CD4-positive, alpha-beta T cell treated with Interleukin-15 for 4 hours (primary cell): ENCODE data around the gene CTIF.
A peak's percentile ranks its signal among the peaks of the same experiment; 100 is the strongest.

Source experiments
- DNase-seq: peaks from one replicate; pipeline ENCODE4 v3.0.0-alpha.2; 2020; ENCODE audit warnings: low spot score

Gene CTIF

DNA sequence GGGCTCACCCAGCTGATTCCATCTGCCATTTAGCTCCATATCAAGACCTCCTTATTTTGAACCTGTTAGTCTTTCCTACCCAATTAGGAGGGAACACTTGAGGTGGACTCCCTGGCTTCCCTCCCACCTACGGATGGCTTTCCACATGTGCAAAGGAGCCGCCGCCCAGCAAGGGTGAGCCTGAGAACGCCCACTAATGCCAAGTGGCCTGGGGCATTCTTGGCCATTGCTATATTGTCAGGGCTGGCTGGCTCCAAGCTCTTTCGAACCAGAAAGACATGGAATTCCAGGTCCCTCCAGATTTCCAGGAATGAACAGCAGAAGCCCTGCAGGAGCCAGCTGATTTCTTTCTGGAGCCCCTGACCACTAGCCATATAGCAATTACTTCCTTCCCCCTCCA lies 215.7 kb downstream of the CTIF start:
- DNase-seq, result no peak

DNA sequence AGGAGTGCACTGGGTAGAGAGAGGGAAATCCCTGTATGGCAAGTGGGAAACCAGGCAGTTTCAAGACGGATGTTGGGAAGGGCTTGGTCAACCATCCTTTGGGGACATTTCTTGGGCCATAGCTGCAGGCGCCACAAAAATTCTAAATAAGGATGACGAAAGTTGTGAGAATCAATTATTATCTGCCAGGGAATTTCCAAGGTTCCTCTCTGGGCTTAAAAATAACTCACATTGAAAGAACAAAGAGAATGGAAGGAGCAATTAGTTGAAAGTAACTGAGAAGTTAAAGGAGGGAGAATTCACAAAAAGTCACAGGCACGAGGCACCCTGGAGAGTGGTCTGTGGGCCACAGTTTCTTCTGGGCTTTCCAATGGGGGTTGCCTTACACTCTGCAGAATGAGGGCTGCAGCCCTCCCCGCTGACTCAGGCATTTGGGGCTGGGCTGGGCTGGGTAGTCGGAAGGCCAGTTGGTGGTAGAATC lies 216.2 kb downstream of the CTIF start:
- DNase-seq, result no peak

DNA sequence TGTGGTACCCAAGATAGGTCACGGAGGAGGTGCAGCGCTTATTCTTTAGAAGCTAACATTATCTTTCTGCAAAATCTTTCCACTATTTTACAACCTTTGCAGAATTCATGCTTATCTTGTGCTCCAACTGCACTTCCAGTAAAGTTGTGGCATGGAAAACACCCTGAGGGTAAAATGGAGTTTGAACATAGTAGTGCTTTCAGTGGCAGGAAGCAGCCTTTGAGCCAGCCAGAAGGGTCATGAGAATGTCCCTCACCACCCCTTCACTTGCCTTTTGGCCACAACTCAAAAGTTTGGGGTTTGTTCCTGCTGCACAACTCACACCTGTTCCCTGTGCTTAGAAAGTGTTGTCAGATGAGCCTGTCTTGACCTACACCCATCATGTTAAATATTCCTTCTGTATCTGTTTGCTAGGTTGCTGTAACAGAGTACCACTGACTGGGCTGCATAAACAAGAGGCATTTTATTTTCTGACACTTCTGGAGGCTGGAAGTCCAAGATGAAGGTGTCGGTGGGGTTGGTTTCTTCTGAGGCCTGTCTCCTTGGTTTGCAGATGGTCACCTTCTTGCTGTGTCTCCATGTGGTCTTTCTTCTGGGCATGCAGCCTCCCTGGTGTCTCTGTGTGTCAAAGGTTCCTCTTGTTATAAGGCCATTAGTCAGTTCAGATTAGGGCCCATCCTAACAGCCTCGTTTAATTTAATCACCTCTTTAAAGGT lies 217.8 kb downstream of the CTIF start:
- DNase-seq, result no peak

DNA sequence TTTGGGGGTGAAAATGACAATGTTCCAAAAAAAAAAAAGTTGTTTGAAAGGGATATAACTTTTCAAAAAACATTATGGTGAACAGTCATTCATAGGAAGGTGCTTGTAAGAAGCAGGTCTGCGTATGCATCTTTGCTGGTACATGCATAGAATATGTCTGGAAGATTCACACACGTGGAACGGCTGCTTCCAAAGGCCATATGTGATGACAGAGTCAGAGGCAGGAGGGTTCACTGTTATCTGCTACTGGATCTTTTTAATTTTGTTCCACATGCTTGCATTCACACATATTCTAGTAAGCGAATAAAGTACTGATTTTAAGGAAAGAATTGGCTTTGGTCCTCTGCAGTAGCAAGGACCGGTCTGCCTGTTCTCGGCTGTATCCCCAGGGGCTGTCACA lies 218.5 kb downstream of the CTIF start:
- DNase-seq, result no peak

DNA sequence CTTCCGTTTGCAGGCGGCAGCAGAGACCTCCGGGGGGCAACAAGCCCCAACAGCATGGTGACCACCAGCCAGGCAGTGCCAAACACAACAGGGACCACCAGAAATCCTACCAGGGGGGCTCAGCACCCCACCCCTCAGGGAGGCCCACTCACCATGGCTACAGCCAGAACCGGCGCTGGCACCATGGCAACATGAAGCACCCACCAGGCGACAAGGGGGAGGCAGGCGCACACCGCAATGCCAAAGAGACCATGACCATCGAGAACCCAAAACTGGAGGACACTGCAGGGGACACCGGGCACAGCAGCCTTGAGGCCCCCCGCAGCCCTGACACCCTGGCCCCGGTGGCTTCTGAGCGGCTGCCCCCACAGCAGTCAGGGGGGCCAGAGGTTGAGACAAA lies 219.1 kb downstream of the CTIF start:
- no peak for DNase-seq

DNA sequence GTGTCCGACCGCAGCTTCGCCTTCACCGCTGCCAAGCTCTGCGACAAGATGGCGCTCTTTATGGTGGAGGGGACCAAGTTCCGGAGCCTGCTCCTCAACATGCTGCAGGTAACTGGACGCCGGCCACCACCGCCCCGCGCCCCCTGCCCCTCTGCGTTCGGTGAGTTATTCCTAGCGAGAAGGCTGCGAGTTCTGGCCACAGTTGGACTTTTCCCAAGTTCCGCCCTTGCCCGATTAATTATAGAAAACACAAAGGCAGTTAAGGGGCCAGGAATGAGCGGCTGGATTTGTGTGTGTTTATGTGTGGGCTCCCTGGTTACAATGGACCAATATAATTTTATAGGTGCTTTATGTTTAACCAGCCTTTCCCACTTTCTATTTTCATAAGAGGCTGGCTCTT lies 222.8 kb downstream of the CTIF start:
- no peak for DNase-seq

DNA sequence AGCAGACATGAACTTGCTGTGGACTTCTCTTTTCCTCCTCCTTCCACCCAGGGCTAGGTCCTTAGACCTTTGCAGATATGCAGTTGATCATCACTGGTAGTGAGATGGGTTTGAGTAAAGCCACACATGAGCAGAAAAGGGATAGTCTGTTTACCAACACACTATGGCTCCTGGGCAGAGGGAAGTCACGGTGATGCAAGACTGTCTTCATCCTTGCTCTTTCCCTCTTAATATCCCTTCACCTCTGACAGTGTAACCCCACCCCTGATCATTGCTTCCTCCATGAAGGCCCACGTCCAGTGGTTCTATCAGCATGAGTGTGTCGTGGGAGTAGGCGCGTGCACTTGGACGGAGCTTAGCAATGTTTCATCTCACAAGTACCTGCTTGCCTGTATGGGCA lies 223.2 kb downstream of the CTIF start:
- DNase-seq, result no peak

DNA sequence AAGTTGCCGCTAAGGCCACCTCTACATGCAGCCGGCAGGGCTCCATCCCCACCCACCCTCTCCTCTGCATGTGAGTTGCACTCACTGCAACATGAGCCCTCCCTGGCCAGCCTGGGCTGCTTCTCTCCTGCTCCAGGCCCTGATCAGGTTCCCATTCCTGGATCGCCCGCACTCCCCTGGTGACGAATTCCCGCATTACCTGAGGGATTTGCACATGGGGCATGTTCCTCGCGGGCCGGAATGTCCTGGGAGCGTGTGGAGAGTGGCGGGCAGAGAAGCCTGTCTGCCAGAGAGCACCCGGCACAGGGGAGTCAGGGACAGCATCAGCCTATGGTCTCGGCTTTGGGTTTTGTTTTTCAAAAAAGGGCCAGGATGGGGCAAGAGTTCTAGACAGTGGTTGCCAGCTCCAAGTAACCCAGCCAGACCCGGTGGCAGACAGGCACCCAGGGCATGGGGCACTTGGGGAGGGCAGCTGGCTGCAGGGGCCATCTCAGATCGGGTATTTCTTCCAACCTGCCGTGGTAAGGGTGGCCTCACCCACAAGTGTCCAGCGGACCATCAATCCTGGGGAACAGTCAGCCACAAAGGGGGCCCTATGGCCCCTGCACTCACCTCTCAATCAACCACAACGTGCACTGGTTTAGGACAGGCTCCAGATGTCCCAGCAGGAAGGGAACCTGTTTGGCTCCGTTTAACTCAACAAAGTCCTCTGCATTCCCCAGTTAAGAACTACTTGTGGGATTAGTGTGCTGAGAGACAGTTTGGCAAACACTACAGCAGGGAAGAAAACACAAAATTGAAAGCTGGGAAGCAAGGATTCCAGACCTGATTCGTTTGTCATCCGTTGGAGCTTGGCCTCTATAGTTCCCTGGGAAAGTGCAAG lies 224.2 kb downstream of the CTIF start:
- DNase-seq, result no peak

DNA sequence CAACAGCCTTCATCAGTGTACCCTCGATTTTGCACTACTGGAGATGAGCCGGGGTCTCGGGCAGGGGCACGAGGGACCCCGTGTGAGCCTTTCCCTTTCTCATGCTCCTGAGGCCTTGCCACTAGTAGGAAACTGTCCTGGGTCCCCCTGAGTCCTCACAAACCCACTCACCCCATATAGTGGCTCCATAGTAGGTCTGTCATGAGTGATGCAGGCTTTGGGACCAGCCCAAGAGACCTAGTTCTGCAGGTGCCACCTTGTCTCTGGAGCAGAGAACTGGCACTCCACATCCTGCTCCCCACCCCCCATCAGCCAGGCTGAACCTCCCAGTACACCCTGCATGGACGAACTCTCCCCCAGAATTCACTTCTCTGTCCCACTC lies 224.9 kb downstream of the CTIF start:
- no peak for DNase-seq

DNA sequence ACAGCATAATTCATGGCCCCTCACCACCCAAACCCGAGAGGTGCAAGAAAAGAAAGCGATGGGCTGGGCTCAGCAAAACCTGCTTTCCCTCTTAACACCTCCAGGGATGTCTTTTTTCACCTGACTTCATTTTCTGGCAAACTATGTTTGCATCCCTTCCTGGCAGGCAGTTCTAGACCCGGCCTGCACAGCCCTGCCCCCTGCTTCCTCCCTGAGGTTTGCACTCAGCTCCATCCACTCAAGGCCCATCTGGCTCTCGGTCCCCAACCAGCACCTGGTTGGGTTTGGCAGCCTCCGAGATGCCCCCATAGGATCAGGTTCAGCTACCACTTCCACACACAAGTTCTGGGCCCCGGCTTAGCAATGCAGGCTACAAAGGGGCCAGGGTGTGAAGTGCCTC lies 226.2 kb downstream of the CTIF start:
- no peak for DNase-seq

DNA sequence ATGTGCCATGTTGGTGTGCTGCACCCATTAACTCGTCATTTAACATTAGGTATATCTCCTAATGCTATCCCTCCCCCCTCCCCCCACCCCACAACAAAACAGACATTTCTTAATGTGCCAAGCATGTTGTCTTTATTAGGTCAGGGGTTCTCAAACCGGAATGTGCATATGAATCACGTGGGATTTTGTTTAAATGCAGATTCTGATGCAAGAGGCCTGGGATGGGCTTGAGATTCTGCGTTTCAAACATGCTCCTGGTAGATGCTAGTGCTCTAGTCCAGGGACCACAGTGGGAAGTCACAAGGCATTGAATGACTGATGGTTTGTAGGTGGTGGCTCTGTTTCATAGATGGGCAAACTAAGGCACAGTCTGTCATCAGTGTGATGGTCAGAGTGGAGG lies 227.2 kb downstream of the CTIF start:
- DNase-seq, result no peak

DNA sequence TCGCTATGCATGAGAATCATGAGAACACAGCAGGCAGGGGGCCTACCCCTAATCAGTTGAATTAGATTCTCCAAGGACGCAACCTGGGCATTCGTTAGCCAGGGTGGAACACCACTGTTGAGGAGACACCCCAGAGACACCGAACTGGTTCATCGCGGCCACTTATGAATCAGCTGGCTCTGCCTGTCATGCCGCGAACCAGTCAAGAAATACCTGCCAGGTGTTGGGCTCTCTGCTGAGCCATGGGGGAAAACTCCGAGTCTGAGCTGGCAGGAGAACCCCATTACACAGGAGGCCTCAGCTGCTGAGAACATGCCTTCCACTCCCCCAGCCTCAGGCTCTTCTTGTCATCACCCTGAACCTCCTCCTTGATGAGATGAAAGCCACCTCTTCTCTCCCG lies 227.7 kb downstream of the CTIF start:
- DNase-seq, result no peak

DNA sequence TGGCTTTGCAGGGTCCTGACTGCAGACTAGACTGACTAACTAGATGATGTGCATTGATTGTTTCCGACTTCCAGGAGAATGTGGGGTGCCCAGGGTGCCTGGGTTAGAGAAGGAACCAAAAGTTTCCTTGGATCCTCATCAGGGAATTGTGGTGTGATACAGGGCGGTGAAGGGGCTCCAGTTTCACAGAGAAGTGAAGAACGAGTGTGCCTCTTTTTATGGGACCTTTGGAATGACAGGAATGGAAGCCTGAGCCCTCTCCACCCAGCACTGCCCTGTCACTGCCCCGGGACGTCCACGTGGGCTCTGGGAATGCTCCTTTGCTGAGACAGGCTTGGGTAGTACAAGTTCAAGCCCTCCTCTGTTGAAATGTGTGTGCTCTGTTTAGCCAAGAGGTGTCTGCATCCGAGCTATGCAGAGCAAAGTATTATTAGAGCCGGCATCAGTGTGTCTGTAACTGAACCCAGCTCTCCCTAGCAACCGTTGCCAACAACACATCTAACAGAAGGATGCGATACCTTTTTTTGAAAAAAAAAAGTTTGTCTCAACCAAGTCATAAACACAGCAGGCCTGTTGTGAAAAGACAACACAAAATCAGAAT lies 228.4 kb downstream of the CTIF start:
- DNase-seq, result peak; percentile 37

DNA sequence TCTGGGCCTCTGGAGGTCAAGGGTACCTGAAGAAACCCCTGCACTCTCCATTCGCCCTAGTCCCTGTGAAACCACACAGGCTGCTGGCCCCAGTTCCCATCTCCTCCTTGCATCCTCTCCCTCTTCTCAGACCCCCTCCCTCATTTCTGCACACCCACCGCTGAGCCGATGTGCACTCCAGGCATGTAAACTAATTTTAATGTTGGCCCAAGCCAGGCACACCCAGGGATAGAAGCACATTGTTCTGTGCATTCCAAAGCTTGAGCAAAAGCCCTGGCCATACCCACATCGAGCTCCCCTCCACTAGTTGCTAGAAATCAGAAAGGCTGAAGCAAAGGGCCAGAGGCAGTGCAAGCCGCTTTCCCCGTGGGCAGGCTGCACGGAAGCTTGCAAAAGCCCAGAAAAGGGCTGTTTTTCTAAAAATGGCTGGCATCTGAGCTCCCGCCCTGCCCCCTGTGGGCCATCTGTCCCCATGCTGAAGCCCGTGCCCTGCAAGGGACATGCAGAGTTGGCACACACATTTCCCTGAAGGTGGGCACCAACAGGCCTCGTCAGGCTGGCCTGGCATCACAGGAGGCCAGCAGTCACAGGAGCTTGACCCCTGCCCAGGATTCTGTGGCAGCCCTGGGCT lies 230.3 kb downstream of the CTIF start:
- DNase-seq, result no peak

DNA sequence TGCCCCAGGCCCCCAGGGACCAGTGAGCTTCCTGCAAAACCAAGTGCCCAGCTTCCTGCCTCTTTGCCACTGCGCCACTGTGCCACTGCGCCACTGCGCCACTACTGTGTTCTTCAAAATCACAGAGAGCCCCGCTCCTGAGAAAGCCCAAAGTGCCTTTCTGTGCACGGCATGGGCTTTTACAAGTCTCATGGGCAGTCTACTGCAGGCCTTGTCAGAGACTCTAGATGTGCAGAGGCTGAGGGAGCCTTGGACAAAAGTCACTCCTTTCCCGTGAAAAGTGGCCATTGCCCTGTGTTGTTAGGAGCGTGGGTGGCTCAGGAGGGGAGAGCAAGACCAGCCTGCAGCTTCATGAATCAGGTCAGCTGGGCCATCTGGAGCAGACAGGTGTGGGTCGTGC lies 231.4 kb downstream of the CTIF start:
- DNase-seq, result no peak

DNA sequence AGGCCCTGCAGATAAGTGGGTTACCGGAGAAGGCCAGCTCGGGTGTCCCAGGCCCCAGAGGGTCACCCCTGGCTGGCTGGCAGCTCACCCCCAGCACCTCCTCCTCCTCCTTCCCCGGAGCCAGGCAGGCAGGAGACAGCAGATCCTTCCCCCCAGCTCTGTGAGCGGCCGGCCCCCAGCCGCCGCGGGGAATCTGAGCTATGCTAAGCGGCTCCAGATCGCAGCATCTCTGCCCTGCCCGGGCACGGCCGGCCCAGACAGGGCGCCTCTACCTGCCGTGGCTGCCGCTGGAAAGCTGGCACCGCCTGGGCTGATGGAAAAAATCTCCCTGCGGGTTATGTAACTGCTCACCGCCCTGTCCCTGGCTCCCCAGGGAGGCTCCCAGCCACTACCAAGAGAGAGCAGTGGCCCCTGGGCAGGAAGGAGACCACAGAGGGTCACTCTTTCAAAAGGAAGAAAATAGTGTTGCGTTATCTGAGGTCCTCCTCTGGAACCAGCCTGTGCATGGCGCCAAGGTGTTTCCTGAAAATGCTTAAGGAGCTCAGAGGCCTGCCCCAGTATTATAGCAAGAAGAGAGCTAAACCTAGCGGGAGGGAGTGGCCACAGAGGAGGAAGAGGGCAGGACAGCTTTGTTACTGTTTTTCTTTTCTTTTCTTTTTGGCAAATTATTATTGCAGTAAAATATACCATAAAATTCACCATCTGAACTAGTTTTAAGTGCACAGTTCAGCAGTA lies 233.0 kb downstream of the CTIF start:
- no peak for DNase-seq

DNA sequence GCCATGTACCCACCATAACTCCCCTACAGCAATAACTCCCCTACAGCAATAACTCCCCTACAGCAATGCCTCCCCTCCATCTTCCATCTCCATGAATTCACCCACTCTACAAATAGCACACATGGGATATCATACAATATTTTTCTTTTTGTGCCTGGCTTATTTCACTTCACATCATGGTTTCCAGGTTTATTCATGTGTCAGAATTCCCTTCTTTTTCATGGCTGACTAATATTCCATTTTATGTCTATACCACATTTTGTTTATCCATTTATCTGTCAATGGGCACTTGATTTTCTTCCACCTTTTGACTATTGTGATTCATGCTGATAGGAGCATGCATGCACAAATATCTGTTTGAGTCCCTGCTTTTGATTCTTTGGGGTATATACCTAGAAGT lies 233.6 kb downstream of the CTIF start:
- DNase-seq, result no peak

DNA sequence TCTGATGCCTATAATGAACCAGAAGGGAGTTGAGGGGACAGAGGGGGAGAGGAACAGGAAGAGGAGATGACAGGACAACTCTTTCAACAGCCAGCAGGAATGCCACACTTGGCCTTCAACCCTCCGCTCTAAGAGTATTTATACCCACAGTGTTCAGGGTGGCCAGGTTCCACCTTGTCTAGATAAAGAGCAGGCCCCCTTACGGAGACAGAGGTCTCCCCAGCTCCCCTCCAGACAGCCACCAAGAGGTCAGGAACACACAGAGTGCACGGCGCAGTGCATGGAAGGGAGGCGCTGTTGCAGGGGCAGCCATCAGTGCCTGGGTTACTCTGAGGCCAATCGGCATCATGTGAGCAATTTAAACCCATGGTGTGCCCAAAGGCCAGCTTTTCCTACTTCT lies 235.0 kb downstream of the CTIF start:
- DNase-seq, result no peak

DNA sequence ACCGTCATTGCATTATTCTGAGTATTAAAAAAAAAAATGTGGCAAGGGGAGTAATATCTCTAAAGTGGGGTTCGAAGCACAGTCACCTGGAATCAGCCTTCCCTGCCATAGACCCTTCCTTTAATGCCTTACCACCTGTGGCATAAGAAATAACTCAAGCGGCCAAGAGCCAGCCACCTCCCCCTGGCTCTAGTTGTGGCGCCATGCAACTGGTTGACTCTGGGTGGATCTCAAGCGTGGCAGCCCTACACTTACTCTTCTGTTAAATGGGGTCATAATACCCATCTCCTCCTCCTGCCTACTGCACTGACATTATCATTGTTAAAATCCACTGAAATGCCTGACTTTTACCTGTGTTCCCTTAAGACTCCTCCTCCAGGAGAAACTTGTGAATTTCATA lies 236.1 kb downstream of the CTIF start:
- DNase-seq, result no peak

DNA sequence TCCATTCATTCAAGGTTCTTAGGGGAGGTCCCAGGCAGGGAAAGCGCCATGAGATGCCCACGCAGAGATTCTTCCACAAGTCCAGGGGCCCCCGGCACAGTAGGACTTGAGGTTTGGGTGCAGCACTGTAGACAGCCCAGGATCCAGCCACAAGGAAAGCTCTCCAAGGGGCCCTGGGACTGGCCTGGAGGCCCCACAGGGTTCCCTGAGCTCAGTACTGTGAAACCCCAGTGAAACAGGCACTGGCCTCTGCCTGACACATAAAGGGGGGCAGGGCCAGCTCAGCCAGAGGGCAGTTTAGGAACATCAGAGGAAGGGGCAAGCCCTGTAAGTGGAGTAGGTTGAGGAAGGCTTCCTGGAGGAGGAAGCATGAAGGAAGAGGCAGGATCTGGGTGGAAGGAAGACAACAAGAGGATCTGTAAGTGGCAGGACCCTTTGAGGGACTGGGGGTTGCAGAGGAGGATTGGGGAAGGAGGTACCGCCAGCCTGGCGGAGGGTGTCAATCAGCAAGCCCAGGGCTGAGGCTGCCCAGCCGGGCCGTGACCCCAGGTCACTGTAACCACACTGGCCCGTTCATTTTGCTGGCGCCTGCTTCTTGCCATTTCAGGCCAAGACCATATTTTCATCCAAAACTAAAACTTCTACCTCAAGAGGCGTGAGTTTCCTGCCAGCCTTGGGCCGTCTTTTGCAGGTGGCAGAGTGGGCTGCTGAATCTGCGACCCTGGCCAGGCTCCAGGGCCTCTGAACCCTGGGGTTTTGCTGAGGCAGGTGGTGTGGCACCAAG lies 236.7 kb downstream of the CTIF start:
- DNase-seq, result no peak

DNA sequence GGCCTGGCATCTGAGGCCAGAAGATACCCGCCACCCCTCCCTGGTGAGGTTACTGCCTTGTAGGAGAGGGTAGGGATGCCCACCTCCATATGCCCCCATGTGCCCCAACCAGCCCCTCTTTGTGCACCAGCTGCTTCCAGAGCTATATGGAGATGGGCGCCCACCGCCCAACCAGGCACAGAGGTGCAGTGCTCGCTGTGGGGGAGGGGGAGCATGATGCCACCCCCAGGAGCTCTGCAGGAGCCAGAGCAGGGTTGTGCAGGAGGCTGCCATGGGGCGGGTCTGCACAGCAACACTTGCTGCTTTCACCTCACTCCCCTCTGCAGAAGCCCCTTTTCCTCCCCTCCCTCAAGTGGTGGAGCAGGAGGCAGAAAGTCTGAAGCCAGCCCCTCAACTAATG lies 237.3 kb downstream of the CTIF start:
- no peak for DNase-seq
